Heart left ventricle (tissue), 16 donors: Measurements from ENCODE around the gene CIP2A. TPM values are rescaled to one million over a fixed set of nuclear protein-coding genes. Genes with fewer than 3 reads are reported as not detected.
"Not testable (repeated sequence)": the region's sequence is repeated elsewhere in the genome, so short reads cannot be mapped to it uniquely, and the experiment has no call there.

ENCODE experiments used
- ATAC-seq, 4 donors: fragments of 200-7000 bp; cut with Tn5 transposase; one replicate each; pipeline ENCODE4 v1.9.1; 2020 to 2022; ENCODE audit warnings: moderate library complexity in 4 of 4, mild to moderate bottlenecking in 3 of 4, moderate number of reproducible peaks in 1 of 4
- DNase-seq, 5 donors: peaks; one replicate each; pipeline ENCODE4 v3.0.0-alpha.2; 2020
- H3K27ac ChIP-seq, 12 donors: fragments of 200-600 bp; sonication (generic) in 4 of 12; one replicate each; pipeline versions ENCODE4 v1.5.0 to v1.8.0; 2016 to 2022; ENCODE audit warnings: mild to moderate bottlenecking in 2 of 12
- H3K27me3 ChIP-seq, 9 donors: fragments of 200-600 bp; sonication (generic) in 2 of 9; one replicate each; pipeline versions ENCODE4 v1.5.1 to v1.8.0; 2016 to 2022; ENCODE audit warnings: mild to moderate bottlenecking in 3 of 9
- H3K36me3 ChIP-seq, 9 donors: fragments of 200-600 bp; sonication (generic) in 2 of 9; one replicate each; pipeline versions ENCODE4 v1.5.0 to v1.8.0; 2018 to 2022; ENCODE audit warnings: mild to moderate bottlenecking in 2 of 9
- H3K4me1 ChIP-seq, 12 donors: fragments of 200-600 bp; sonication (generic) in 4 of 12; one replicate each; pipeline versions ENCODE4 v1.5.0 to v1.8.0; 2016 to 2022; ENCODE audit warnings: mild to moderate bottlenecking in 3 of 12
- H3K4me3 ChIP-seq, 12 donors: fragments of 200-600 bp; sonication (generic) in 4 of 12; one replicate each; pipeline versions ENCODE4 v1.5.0 to v1.8.0; 2017 to 2022; ENCODE audit warnings: mild to moderate bottlenecking in 9 of 12, moderate library complexity in 4 of 12
- H3K9me3 ChIP-seq, 12 donors: fragments of 200-600 bp; sonication (generic) in 4 of 12; one replicate each; pipeline versions ENCODE4 v1.5.0 to v1.8.0; 2016 to 2022; ENCODE audit warnings: mild to moderate bottlenecking in 1 of 12
- CTCF ChIP-seq, 12 donors: fragments of 200-600 bp; sonication (generic) in 4 of 12; IDR thresholded peaks; one replicate each; pipeline versions ENCODE4 v1.5.0 to v1.8.0; 2018 to 2022; ENCODE audit warnings: antibody characterized with exemption in 12 of 12, mild to moderate bottlenecking in 5 of 12
- POLR2A ChIP-seq, 2 donors: fragments of 450-650 bp; IDR thresholded peaks; one replicate each; pipeline ENCODE4 v1.6.1; 2017; ENCODE audit warnings: antibody characterized with exemption in 2 of 2, mild to moderate bottlenecking in 2 of 2, moderate library complexity in 2 of 2
- WGBS, 4 donors: extraction: QIAGEN DNeasy Blood & Tissue Kit in 2 of 4; methylation state at CpG; one replicate each; pipeline versions ENCODE4 v1.1.5 to v1.1.7; 2013 to 2018; 5-methylcytosine and 5-hydroxymethylcytosine counted together
- intact Hi-C, 10 donors: fragments of 100-400 bp; cut with DNase I; formaldehyde crosslinking; loops; one replicate each; pipeline versions ENCODE4 v1.11.1 to v1.14.2; 2022
- long read RNA-seq, 3 donors: library from polyadenylated mRNA; unstranded; transcript quantifications; one replicate each; pipeline ENCODE4 v2.0.0, GENCODE V29; 2020 to 2021
- polyA plus RNA-seq, 2 donors: library from polyadenylated mRNA; stranded (reverse); fragments of 200-250 nt; gene quantifications; one replicate each; pipeline ENCODE4 v1.2.3, GENCODE V29; 2013
- total RNA-seq, 9 donors: library from RNA; depleted of rRNA in 2 of 9; stranded (reverse); fragments of >200 nt in 2 of 9; fragmentation: NEBNext Ultra II Directional in 3 of 9; extraction: Animal tissue kit (Norgen Biotek cat#: 25700) in 3 of 9; gene quantifications; one replicate each; pipeline versions ENCODE4 v1.1.0 to v1.2.4, GENCODE V29; 2016 to 2023
- donor health status: ischemic (EF 13 %, LVEDD 7.1; RV severe dilation, severe dysfunction).
- donor health status: healthy with polysubstance abuse.
- donor health status: DM: no; HTN: yes; CAD: no.
- donor health status: DM: no; HTN: no; CAD: no.
- donor health status: ischemic (EF 25% LVEDD 6.9; RV normal size, moderate dysfunction).
- donor health status: ischemic (EF 25% LVEDD 5.7; RV mildly dilated, moderate dysfunction).
- donor health status: healthy.
- donor health status: DM: yes; HTN: yes; CAD: no.
- donor health status: ischemic (EF 35%, LVEDD 5.7; RV mildly dilated, moderate dysfunction).
- donor health status: nonischemic (EF 11% LVEDD 7.7; RV severe dilation, severe dysfunction).
- donor health status: DM: yes; HTN: yes; CAD: no.
- donor health status: PGD.
- donor health status: ischemic (EF 29% LVEDD 5.4; RV normal size, mild dysfunction).
- donor health status: nonischemic (EF 23%, LVEDD 6.1; RV moderate dilation, normal function).

Gene CIP2A
- total RNA-seq (1 to 10 TPM in 8 of 9 donors, under 1 TPM in 1; 0.94 to 4.7 (median 1.3) TPM), polyA plus RNA-seq (1 to 10 TPM in 1 of 2 donors, under 1 TPM in 1; 0.19 to 1.1 TPM)
- long read RNA-seq, donor 1, partial matches to known transcripts = 1 of 1 reads
- long read RNA-seq, donor 1, other reads (novel, unspliced or antisense) = 0 of 1 reads
- long read RNA-seq, donor 2, partial matches to known transcripts = 2 of 4 reads
- long read RNA-seq, donor 2, other reads (novel, unspliced or antisense) = 2 of 4 reads
- long read RNA-seq, donor 3, partial matches to known transcripts = 1 of 2 reads
- long read RNA-seq, donor 3, other reads (novel, unspliced or antisense) = 1 of 2 reads

- TF ChIP-seq POLR2A (IDR thresholded peaks at IDR 0.05) = peak in 1 of 2 donors; percentile 72
- TF ChIP-seq CTCF (IDR thresholded peaks at IDR 0.05) = no peak
- ATAC-seq (peak; percentile 98 to 99 (median 98)), DNase-seq (peak; percentile 86 to 91 (median 89))
- intact Hi-C loops = loop anchor here in 2 of 10 donors (10.0 kb wide), 1 partner anchor 365 kb away; the partner anchor contains the start of gene IFT57 (in 2 of the 2)
- Histone ChIP-seq H3K27ac (peak within 1 kb of the TSS; percentile 84 to 95 (median 90)), H3K27me3 (no peaks in the 10 kb centered on the region), H3K4me1 (peaks cover 0 to 30% (median 10%) of the 10 kb centered on the region in 12 donors), H3K36me3 (peaks cover 0 to 6% (median 0%) of the 10 kb centered on the region in 9 donors), H3K4me3 (peak within 1 kb of the TSS; percentile 62 to 90 (median 76)), H3K9me3 (no peaks in the 10 kb centered on the region)
- 0 to 1% (median 1%) methylated on average over 37 to 59 of the region's 59 CpGs for WGBS, 4 donors
These were observed at the start of gene CIP2A, which contains the start of gene DZIP3 for GRCh38 chr3:108589081-108589997. CIP2A (minus strand) TSS chr3:108589438; CDS start chr3:108589375, 63 bp downstream. DZIP3 (plus strand) TSS chr3:108589722; CDS start chr3:108605407, 15,685 bp downstream.

- DNase-seq = no peak
- no peaks in the 10 kb centered on the region for H3K4me1 ChIP-seq
- no peaks in the 10 kb centered on the region for H3K9me3 ChIP-seq
- peaks cover 0 to 72% (median 11%) of the 10 kb centered on the region in 9 donors for H3K36me3 ChIP-seq
- intact Hi-C loops = no loop called here
- H3K27ac ChIP-seq = no peak overlapping the region
- TF ChIP-seq POLR2A (IDR thresholded peaks at IDR 0.05) = no peak
- ATAC-seq = no peak
- WGBS, 4 donors = 94 to 100% (median 96%) methylated on average over 1 of the region's 1 CpG
- H3K27me3 ChIP-seq = no peaks in the 10 kb centered on the region
- H3K4me3 ChIP-seq = no peak overlapping the region
These were observed 40.7 kb upstream of the CIP2A start for GRCh38 chr3:108629974-108630373.

GRCh38 chr3:108623504-108623903 is 34.3 kb upstream of the CIP2A start:
- DNase-seq (peak in 3 of 5 donors; percentile 8 to 34 (median 30)), ATAC-seq (peak in 2 of 4 donors; percentile 48 to 59)
- no peak overlapping the region for H3K4me3 ChIP-seq
- no peaks in the 10 kb centered on the region for H3K27me3 ChIP-seq
- no peak overlapping the region for H3K27ac ChIP-seq
- intact Hi-C loops = no loop called here
- no peaks in the 10 kb centered on the region for H3K4me1 ChIP-seq
- H3K9me3 ChIP-seq = no peaks in the 10 kb centered on the region
- WGBS, 4 donors = 68 to 82% (median 75%) methylated on average over 3 of the region's 3 CpGs
- TF ChIP-seq CTCF (IDR thresholded peaks at IDR 0.05) (no peak), POLR2A (IDR thresholded peaks at IDR 0.05) (no peak)
- H3K36me3 ChIP-seq = peaks cover 0 to 49% (median 7%) of the 10 kb centered on the region in 9 donors

- H3K27me3 ChIP-seq = no peaks in the 10 kb centered on the region
- intact Hi-C loops = no loop called here
- WGBS, 4 donors = 96 to 100% (median 100%) methylated on average over 1 of the region's 1 CpG
- TF ChIP-seq POLR2A (IDR thresholded peaks at IDR 0.05) (no peak), CTCF (IDR thresholded peaks at IDR 0.05) (no peak)
- no peaks in the 10 kb centered on the region for H3K4me1 ChIP-seq
- DNase-seq (no peak), ATAC-seq (no peak)
- no peak overlapping the region for H3K4me3 ChIP-seq
- peaks cover 0 to 47% (median 11%) of the 10 kb centered on the region in 9 donors for H3K36me3 ChIP-seq
- H3K27ac ChIP-seq = no peak overlapping the region
- no peaks in the 10 kb centered on the region for H3K9me3 ChIP-seq
These were observed 31.0 kb upstream of the CIP2A start for GRCh38 chr3:108620250-108620649.

GRCh38 chr3:108616090-108616489 is 26.9 kb upstream of the CIP2A start:
- intact Hi-C loops = not testable (repeated sequence)
- H3K36me3 ChIP-seq = peaks cover 0 to 58% (median 11%) of the 10 kb centered on the region in 9 donors

More at GRCh38 chr3:108616090-108616489, 26.9 kb upstream of the CIP2A start:
- H3K4me1 ChIP-seq, H3K27ac ChIP-seq, H3K9me3 ChIP-seq, H3K27me3 ChIP-seq, DNase-seq, H3K4me3 ChIP-seq, ATAC-seq: not testable (repeated sequence)
- 96 to 99% (median 97%) methylated on average over 8 of the region's 8 CpGs for WGBS, 4 donors
